HG02798 (cell line): ENCODE measurements around the gene FAM168A.
"Not testable (repeated sequence)": the region's sequence is repeated elsewhere in the genome, so short reads cannot be mapped to it uniquely, and the experiment has no call there.

Experiments
- ATAC-seq: cut with Tn5 transposase; IDR thresholded peaks from one replicate; pipeline ENCODE4 v1.9.1; 2021; ENCODE audit warnings: mild to moderate bottlenecking; ENCODE audit not compliant: unreplicated experiment, poor library complexity

FAM168A gene

DNA sequence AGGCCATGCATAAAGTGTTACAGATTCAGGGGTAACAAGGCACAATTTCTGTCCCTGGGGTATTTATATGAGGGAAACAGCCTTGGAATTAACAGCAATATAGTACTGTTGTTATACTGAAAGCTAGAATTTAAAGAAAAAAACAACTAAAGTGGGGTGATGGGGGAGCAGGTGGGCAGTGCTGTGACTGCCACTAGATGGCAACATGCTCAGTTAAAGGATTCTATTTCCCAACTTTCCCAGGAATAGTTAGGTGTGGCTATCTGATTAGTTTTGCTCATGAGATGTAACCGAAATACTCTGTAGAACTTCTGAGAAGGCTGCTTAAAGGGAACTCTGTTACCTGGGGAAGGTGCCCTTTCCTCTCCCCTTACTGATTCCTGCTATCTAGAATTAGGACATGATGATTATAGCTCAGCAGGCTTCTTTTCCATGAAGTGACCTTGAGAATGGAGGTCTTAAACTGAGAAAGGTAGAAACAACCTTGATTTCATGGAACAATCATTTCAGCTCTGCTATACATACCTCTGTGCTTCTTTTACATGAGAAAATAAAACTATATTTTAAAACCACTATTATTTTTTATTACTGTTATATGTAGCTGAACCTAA, 119.1 kb downstream of the FAM168A start:
- no peak for ATAC-seq

DNA sequence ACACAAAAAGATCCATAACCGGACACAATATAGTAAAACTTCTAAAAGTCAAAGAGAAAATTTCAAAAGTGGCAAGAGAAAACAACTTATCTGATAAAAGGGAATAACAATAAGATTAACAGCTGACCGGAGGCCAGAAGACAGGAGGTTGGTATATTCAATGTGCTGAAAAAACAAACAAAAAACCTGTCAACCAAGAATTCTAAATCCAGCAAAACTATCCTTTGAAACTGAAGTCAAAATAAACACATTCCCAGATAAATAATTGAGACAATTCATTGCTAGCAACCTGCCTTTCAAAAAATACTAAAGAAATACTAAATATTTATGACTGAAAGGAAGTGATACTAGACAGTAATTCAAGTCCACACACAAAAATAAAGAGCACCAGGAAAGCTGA, 120.4 kb downstream of the FAM168A start:
- ATAC-seq: no peak

DNA sequence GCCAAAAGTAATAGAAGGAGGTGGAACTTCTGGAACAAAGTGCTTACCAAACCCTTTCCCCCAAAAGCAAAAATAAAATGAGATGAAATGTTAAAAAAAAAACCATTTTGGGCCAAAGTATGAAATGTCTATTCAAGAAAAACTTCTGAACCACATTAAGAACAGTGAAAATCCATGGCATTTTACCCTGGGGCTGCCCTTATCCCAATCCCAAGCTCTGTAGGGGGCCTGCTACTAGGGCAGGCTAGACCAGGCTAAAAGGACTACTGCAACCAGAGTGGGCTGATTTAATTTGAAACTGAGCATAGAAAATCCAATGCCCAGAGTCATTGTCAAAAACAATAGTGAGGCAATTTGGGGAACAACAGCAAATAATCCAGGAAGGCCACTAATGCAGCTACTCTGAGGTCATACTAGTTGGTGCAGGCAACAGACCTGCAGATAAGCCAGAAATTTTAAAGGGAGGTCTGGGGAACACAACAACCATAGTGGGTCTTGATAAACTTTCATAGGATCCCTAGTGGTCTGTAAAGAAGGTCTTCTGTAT, 122.3 kb downstream of the FAM168A start:
- ATAC-seq: no peak

DNA sequence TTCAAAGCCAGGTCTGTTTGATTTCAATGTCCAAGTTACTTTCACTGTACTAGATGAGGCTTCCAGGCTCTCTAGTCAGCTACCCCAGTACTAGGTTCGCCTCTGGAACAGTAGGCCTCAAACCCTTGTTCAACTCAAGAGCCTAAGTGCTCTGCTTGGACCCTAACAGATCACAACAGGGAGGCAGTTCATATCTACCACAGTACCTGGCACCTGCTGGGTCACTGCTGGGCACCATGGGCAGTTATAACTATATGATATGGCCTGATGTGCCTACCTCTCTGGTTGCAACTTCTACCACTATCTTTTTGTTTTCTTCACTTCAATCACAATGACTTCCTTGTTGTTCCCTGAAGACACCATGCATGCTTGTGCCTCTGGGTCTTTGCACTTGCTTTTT, 124.7 kb downstream of the FAM168A start:
- no peak for ATAC-seq

DNA sequence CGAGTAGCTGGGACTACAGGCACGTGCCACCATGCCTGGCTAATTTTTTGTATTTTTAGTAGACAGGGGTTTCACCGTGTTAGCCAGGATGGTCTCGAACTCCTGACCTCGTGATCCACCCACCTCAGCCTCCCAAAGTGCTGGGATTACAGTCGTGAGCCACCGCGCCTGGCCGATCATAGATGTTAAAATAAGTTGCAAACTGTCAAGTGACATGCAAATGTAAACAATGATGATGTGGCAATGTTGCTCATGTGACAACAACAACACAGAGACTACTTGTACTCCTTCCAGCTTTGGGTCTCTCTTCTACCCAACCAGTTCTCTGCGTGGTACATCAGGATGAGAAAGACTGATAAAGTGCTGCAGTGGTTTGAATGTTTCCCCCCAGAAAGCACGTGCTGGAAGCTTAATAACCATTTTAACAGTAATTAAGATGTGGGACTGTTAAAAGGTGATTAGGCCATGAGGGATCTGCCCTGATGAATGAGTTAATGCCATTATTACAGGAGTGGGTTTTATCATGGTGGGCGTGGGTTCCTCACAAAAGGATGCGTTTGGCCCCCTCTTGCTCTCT, 127.8 kb downstream of the FAM168A start:
- not testable (repeated sequence) for ATAC-seq

DNA sequence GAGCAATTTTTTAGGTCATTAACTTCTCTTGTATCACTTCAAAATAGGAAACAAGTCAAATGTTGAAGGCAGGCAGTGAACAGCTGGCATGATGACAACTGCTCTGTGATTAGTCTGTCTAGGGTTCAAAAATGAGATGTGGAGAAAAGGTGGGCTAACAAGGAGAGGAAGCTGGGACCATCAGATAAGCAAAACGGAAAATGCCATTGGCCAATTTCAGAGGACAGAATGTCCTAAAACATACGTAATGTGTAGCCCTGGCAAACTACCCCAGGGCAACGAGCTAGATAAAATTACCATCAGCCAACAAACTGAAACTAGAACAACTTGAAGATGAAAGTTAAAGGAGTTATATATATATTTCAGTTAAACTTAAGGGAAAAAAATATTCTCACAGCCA, 128.5 kb downstream of the FAM168A start:
- ATAC-seq: no peak

DNA sequence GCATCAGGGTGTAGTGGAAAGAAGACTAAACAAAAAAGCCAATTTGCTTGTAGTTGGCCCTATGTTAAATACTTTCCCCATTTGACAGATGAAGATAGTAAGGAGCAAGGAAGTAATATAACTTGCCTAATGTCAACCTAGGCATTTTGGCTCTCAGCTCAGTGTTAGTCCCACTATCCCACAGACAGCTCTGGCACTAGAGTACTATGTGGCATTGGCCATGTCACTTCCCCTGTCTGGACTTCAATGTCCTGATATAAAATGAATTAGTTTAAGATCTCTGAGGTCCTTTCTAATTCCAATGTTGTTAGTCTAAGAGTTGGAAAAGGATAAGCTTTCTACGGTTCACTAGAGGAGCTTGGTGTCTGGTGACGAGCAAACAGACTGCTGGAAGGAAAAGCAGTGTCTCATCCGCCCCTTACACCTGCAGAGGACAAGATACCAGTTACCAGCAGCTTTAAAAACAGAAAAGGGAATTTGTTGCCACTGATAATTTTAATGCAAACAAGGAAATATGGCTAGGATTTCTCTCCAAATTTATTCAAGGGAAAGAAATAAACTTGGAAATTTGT, 129.2 kb downstream of the FAM168A start:
- ATAC-seq: no peak

DNA sequence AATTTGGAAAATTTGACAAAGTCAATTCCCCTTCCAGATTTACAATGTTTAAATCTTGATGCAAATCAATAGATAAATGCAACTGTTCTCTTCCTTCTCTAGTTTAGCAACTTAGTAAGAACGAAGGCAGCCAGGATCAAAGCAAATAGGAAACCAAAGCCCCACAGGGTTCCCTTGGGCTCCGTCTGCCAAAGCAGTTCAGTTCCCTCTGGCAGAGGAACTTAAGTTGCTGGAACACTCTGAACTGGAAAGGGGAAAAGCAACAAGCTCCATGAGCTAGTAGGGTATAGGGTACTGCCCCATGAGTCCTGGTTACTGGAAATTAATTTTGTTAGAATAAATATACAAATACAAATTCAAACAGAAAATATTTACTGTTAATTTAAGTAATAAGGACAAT, 130.4 kb downstream of the FAM168A start:
- ATAC-seq: no peak

DNA sequence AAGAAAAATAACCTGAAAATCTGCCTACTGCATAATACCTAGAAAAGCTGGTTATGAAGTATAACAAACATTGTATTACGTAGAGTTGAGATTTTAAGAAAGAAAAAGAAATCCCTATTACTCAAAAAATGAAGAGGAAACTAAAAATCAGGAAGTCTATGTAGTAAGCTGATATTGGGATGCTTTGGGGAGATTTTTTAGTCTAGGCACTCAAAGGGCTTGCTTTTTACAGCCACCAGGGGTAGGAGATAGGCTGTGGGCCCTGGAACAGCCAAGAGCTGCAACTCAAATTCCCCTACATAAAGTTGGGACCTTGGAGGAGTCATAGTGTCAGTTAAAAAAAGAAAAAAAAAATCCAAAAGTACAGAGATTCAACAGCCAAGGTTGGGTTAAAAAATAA, 131.3 kb downstream of the FAM168A start:
- ATAC-seq: no peak

DNA sequence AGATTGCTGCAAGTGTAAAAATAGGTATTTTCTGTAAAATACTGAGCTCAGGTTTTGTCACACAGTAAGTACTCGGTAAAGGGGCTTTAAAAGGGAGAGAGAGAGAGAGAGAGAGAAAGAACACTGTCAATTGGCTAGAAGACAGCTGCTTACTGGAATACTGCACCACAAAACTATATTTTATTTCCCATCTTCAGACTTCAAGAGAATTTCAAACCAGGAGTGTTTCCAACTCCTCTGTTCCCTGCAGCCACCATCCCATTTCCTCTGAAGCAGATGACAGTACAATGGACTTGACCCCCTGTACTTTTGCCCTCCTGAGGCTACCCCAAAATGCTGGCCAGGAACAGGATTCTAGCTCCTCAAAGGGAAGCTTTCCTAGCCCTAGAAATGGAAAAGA, 132.0 kb downstream of the FAM168A start:
- ATAC-seq: no peak

DNA sequence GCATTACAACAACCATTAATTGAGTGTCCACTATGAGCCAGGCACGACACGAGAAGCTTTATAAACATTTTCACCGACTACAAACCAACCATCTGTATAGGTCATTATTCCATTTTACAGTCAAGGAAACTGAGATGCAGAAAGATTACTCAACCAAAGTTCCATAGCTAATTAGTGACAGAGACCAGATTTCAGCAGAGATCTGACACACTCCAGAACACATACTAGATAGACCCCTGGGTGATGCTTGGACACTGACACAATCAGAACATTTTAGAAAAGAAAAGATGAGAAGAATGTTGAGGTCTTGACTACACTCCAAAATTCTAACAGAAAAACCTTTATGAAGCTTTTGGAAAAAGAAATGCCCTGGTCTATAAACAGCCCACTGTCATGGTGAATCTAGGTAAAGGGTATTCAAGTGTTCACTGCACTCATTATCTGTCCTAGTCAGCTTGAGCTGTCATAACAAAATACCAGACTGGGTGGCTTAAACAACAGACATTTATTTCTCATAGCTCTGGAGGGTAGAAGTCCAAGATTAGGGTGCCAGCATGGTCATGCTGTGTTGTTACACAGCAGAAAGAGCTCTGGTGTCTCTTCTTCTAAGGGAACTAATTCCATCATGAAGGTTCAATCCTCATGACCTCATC, 132.8 kb downstream of the FAM168A start:
- no peak for ATAC-seq

DNA sequence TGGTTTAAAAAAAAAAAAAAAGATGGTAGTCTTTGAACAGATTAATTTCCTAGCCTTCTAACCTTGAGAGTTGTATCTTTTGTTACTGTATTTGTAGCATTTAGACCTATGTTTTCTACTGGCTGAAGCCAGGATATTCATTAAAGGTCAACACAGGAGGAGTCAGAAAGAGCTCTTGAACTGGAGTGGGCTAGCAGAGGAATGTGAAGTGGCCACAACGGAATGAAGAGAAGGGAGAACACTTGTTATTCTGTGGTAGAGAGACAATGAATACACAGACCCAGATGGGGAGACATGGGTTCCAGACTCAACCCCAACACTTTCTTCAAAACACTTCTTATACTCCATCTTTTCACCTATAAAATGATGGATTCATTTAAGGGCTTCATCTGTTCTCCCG, 133.6 kb downstream of the FAM168A start:
- ATAC-seq: no peak

DNA sequence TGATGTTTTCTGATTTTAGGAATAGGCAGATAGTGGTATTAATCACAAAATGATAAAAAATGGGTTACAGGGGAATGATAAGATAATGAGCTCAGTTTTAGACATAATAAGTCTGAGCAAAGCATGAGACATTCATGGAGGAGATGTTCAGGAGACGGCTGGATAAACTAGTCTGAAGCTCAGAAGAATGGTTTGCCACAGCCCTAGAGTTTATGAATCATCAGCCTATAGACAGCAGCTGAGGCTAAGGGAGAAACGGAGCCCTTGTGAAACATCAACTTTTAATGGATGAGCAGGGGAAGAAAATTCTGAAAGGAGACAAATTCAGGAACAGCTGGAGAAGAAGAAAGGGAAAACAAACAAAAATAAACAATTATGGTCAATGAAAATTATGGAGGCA, 134.6 kb downstream of the FAM168A start:
- no peak for ATAC-seq

DNA sequence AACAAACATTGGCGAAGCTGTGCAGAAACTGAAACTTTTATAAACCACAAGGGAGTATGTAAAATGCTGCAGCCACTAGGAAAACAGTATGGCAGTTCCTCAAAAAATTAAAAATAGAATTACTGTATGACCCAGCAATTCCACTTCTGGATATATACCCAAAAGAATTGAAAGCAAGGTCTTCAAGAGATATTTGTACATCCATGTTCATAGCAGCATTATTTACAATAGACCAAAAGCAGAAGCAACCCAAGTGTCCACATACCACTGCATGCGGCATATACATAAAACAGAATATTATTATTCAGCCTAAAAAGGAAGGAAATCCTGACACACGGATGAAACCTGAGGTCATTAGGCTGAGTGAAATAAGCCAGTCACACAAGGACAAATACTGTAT, 135.9 kb downstream of the FAM168A start:
- ATAC-seq: no peak

DNA sequence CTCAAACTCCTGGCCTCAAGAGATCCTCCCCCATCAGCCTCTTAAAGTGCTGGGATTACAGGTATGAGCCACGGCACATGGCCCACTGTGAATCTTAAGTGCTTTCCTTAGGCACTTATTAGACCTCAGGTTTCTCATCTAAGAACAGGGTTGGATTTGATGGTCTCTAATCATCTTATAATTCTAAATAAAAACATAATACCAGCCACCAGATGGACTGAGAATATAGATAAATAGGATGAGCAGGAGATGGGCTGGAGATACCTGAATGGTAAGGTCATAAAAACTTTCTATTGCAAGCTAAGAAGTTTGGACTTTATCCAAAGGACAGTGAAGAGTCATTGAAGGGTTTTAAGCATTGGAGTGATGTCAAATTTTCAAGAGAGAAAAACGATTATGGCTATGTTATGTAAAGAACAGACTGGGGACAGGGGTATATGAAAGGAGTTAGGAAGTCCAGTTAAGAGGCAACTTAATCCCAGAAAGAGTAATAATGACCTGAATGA, 136.5 kb downstream of the FAM168A start:
- ATAC-seq: no peak

DNA sequence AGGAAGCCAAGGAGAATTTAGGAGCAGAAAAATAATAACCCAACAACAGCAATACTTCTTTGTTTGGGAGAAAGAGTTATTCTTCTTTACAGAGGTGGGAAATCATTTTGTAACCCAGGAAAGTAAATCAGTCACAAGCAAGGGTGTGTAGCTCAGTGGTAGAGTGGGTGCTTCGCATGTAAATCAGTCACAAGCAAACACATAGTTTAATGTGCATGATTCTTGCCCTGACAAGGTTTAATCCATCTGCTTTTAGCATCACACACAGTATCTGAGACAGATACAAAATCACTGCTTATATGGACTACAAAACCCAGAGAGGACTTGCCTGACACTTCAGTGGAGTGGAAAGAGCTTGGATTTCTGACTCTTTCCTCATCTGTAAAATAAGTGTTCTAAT, 139.7 kb downstream of the FAM168A start:
- ATAC-seq: no peak

DNA sequence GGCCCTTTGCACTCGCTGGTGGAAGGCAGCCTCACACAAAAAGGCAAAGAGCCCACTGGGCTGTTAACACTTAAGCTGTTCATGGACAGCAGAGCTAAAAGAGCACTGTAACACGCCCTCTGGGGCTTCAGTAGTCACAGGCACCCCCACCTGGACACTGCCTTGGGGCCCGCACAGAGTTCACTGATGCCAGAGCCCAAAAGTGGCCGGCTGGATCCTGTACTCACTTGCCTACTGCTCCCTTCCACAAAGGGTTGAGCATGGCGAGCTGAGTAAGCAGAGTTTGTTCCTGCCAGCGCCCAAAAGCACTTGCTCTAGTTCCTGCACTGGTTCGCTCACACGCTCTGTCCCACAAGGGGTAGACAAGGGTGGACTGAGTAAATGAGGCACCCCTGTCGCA, 142.9 kb downstream of the FAM168A start:
- ATAC-seq: no peak

DNA sequence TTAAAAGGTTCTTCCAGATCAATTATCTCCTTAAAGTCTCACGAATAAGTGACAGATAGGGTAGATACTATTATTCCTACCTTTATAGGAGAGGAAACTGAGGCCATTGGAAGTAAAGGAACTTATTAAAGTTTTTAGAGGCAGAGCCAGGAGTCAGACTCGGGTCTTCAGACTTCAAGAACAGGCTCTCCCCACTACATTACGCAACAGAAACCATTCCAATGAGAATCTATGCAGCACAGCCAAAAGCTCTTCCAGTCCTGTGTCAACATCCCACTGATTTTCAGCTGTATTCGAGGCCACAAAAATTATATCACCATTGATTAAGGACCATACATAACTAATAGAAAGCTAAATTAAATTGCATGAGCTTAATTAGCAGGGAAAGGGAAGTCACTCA, 144.3 kb downstream of the FAM168A start:
- no peak for ATAC-seq

DNA sequence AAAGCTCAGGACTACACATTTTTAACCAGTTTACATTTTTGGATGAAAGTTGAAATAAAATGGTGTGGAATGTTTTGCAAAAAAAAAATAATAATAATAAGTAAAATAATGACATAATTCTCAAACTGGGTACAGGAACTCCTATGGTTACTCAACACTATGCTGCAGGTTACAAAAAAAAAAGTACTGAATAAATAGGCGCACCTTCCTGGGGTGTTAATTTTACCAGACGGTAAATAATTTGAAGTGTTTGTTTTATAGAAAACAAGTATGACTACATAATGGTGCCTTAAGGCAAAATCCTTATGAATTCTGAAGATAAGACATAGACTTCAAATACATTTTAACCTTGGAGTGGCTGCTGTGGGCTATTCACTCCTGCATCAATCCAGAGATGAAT, 145.2 kb downstream of the FAM168A start:
- no peak for ATAC-seq

DNA sequence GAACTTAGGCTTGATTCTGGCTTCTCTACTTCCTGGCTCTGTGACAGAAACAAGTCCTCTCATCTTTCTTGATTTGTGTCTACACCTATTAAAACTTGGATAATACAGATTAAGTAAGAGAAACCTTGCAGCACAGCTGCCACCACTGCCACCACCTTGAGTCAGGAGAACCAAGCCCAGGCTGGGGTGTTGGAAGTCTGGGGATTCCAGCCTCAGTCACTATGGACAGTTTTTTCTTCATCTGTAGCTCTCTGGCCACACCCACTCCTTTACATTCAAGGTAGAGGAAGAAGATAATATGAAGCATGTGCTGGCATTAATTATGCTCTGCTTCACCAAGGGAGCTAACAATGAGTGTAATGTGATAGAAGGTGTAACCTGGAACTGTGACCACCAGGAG, 146.0 kb downstream of the FAM168A start:
- no peak for ATAC-seq

DNA sequence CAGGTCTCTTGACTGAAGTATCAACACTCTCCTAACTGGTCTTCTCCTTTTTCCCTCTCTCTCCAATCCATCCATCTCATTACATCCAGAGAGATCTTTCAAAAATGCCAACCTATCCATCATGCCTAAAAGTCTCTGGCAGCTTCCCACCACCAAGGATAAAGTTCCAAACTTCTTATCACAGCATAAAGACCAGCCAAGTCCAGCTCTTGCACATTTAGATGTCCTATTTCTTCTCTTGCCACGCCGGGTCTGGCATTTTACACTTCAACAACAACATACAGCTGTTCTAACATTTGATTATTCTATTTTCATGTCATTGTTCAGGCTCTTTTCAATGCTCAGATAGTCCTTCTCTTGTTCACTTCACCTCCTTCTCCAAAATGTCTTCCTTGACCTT, 151.1 kb downstream of the FAM168A start:
- no peak for ATAC-seq
